Mammary epithelial cell (primary cell): ENCODE measurements around the gene CCDC61.

Source experiments
- EZH2 ChIP-seq: IDR thresholded peaks from 2 replicates; pipeline ENCODE4 v1.6.1; 2012; ENCODE audit warnings: low read length, inconsistent platforms, borderline replicate concordance
- TF ChIP-seq, protein P1 (sequence below), 2 donors: IDR thresholded peaks in 1 of 2; conservative IDR thresholded peaks in 1 of 2; 2 replicates each; pipeline ENCODE4 v1.5.1; 2011 to 2012; ENCODE audit warnings: inconsistent platforms in 2 of 2, low read length in 2 of 2, mild to moderate bottlenecking in 2 of 2, control low read depth in 1 of 2, low read depth in 1 of 2; ENCODE audit not compliant: insufficient read depth in 1 of 2; ENCODE audit errors: extremely low read depth in 1 of 2

DNA sequence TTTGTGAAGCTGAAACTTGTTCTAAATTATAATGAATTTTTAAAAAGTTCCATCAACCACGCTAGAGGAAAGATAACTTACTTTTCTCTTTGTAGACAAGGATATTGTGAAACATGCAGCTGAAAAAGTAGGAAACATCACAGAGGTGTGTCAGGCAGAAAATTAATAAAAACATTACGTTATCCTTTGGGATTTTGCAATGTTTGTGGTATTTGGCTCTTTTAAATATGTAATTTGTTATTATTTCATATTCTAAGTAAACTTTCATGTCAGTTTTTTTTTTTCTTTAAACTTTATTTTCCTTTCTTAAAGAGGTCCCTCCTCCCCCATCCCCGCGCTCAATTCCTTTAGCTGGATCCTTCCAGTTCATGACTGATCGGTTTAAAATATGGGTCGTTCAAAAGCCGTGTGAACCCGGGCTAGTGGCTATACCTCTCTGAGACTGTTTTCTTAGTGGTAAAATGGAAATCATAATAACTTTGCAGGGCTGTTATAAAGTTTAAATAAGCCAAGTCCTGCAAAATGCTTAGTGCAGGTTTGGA, 740 bp upstream of the CCDC61 start:
- TF ChIP-seq, protein P1, sequence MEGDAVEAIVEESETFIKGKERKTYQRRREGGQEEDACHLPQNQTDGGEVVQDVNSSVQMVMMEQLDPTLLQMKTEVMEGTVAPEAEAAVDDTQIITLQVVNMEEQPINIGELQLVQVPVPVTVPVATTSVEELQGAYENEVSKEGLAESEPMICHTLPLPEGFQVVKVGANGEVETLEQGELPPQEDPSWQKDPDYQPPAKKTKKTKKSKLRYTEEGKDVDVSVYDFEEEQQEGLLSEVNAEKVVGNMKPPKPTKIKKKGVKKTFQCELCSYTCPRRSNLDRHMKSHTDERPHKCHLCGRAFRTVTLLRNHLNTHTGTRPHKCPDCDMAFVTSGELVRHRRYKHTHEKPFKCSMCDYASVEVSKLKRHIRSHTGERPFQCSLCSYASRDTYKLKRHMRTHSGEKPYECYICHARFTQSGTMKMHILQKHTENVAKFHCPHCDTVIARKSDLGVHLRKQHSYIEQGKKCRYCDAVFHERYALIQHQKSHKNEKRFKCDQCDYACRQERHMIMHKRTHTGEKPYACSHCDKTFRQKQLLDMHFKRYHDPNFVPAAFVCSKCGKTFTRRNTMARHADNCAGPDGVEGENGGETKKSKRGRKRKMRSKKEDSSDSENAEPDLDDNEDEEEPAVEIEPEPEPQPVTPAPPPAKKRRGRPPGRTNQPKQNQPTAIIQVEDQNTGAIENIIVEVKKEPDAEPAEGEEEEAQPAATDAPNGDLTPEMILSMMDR (conservative IDR thresholded peaks at IDR 0.05 in 1 of 2, IDR thresholded peaks at IDR 0.05 in 1 of 2; ENCODE audit: extremely low read depth in 1 of 2, insufficient read depth in 1 of 2, low read depth in 1 of 2, low read length in 2 of 2): no peak
- TF ChIP-seq EZH2: no peak
